Urinary bladder (tissue), 4 donors: ENCODE results near the gene GALK2. TPM values are rescaled to one million over a fixed set of nuclear protein-coding genes. Genes with fewer than 3 reads are reported as not detected.

ENCODE experiments used
- DNase-seq: peaks from one replicate; pipeline ENCODE4 v3.0.0-alpha.2; 2015; ENCODE audit errors: extremely low spot score
- H3K27ac ChIP-seq: one replicate; pipeline ENCODE4 v1.5.1; 2013; ENCODE audit warnings: low read depth, mild to moderate bottlenecking, moderate library complexity
- H3K36me3 ChIP-seq: one replicate; pipeline ENCODE4 v1.6.1; 2013; ENCODE audit warnings: mild to moderate bottlenecking, moderate library complexity; ENCODE audit not compliant: insufficient read depth
- H3K4me1 ChIP-seq: one replicate; pipeline ENCODE4 v1.6.1; 2013; ENCODE audit warnings: mild to moderate bottlenecking, moderate library complexity; ENCODE audit not compliant: insufficient read depth
- H3K4me3 ChIP-seq: one replicate; pipeline ENCODE4 v1.5.1; 2013; ENCODE audit warnings: low read depth, low read length
- WGBS: extraction: QIAGEN DNeasy Blood & Tissue Kit; methylation state at CpG from one replicate; pipeline ENCODE4 v1.1.7; 2013; 5-methylcytosine and 5-hydroxymethylcytosine counted together
- polyA plus RNA-seq: library from polyadenylated mRNA; stranded (reverse); fragments of 200-250 nt; gene quantifications from one replicate; pipeline ENCODE4 v1.2.3, GENCODE V29; 2013
- total RNA-seq: library from RNA; depleted of rRNA; stranded (reverse); fragments of >200 nt; gene quantifications from one replicate; pipeline ENCODE4 v1.2.3, GENCODE V29; 2014
- donor health status: healthy with polysubstance abuse.
- donor health status: healthy.

GALK2 gene
- total and polyA plus RNA-seq, 2 donors: 22.2 to 49.8 TPM

DNA sequence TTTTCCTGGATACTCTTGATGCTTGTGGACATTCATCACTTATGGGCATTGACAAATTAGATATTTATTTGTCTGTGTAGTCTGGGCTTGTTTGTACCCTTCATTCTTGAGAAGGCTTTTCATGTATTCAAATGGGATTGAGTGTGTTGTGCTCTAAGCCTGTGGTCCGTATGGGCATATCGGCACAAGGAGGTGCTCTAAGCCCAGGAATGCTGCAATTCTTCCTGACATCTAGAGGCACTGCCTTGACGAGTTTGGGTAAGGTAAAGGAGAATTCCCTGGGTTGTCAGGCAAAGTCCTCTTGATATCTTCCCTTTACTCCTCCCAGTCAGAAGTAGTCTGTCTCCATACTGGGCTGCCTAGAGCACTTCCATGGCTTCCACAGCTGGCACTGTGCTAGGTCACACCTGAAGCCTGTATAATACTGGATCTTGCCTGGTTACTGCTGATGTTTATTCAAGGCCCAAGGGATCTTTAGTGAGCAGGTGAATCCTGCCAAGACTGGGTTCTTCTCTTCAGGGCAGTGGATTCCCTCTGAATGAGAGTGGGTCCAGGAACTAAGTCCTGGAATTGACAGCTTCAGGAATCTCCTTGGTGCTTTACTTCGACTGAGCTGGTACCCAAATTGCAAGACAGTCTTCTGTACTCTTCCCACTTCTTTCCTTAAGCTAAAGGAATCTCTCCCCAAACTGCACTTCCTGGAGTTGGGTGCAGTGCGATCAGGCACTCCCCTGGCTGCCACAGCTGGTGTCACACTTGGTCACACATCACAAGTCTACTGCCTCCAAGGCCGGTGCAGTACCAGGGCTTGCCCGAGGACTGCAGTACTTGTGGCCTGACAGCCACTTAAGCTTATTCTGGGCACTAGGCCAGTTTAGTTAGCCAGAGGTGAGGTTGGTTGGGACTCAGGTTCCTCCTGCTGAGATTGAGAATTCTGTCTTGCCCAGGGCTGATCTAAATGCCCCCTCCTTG, 46.0 kb downstream of the GALK2 start:
- no peak for DNase-seq
- Histone ChIP-seq H3K27ac (no peak overlapping the region), H3K36me3 (no peaks in the 10 kb centered on the region), H3K4me3 (no peak overlapping the region), H3K4me1 (no peaks in the 10 kb centered on the region)
- 87% methylated on average over 7 of the region's 7 CpGs for WGBS

DNA sequence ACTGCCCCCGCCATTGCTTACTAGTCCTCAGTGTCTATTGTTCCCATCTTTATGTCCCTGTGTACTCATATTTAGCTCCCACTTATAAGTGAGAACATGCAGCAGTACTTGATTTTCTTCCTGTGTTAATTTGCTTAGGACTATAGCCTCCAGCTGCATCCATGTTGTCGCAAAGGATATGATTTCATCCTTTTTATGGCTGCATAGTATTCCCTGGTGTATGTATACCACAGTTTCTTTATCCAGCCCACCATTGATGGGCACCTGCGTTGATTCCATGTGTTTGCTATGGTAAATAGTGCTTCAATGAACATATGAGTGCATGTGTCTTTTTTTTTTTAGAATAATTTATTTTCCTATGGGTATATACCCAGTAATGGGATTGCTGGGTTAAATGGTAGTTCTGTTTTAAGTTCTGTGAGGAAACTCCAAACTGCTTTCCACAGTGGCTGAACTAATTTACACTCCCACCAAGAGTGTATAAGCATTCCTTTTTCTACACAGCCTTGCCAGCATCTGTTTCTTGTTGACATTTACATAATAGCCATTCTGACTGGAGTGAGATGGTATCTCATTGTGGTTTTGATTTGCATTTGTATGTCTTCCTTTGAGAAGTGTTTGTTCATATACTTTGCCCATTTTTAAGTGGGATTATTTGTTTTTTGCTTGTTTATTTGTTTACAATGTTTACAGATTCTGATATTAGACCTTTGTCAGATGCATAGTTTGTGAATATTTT, 53.7 kb downstream of the GALK2 start:
- Histone ChIP-seq H3K36me3 (peaks cover 4% of the 10 kb centered on the region), H3K4me3 (no peak overlapping the region), H3K27ac (no peak overlapping the region), H3K4me1 (no peaks in the 10 kb centered on the region)
- 63% methylated on average over 3 of the region's 3 CpGs for WGBS
- no peak for DNase-seq

GRCh38 chr15:49225572-49226281, 55.7 kb downstream of the GALK2 start:
- DNase-seq: no peak
- H3K4me1 ChIP-seq: no peaks in the 10 kb centered on the region
- peaks cover 4% of the 10 kb centered on the region for H3K36me3 ChIP-seq
- no peak overlapping the region for H3K27ac ChIP-seq
- H3K4me3 ChIP-seq: no peak overlapping the region
- WGBS: 92% methylated on average over 3 of the region's 3 CpGs

GRCh38 chr15:49227602-49228001, 57.6 kb downstream of the GALK2 start:
- Histone ChIP-seq H3K36me3 (peaks cover 6% of the 10 kb centered on the region), H3K4me1 (peaks cover 2% of the 10 kb centered on the region), H3K27ac (no peak overlapping the region), H3K4me3 (no peak overlapping the region)
- DNase-seq: no peak

GRCh38 chr15:49229922-49230321, 59.9 kb downstream of the GALK2 start:
- no peak for DNase-seq
- 98% methylated on average over 5 of the region's 5 CpGs for WGBS
- Histone ChIP-seq H3K36me3 (peaks cover 6% of the 10 kb centered on the region), H3K4me3 (no peak overlapping the region), H3K4me1 (peaks cover 2% of the 10 kb centered on the region), H3K27ac (no peak overlapping the region)

DNA sequence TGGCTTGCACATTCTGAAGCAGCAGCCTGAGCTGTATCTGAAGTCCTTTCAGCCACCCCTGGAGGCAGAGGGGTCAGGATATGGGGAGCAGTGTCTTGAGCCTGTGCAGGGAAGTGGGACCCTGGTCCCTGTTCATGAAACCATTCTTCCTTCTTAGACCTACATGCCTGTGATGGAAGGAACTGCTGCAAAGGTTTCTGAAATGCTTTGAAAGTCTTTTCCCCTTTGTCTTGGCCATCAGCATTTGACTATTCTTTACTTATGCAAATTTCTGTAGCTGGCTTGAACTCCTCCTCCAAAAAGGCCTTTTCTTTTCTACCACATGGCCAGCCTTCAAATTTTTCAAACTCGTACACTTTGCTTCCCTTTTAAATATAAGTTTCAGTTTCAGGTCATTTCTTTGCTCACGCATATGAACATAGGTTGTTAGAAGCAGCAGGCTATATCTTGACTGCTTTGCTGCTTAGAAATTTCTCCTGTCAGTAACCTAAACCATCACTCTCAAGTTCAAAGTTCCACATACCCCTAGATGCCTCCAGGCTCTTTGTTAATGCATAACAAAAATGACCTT, 62.3 kb downstream of the GALK2 start:
- WGBS: 96% methylated on average over 2 of the region's 2 CpGs
- DNase-seq: no peak
- Histone ChIP-seq H3K36me3 (peaks cover 4% of the 10 kb centered on the region), H3K4me3 (no peak overlapping the region), H3K27ac (no peak overlapping the region), H3K4me1 (peaks cover 2% of the 10 kb centered on the region)

- H3K36me3 ChIP-seq: peaks cover 2% of the 10 kb centered on the region
- peaks cover 2% of the 10 kb centered on the region for H3K4me1 ChIP-seq
- H3K27ac ChIP-seq: no peak overlapping the region
- no peak overlapping the region for H3K4me3 ChIP-seq
- DNase-seq: peak; percentile 74
- WGBS: 21% methylated on average over 3 of the region's 3 CpGs
Measured at GRCh38 chr15:49235446-49236124, 65.5 kb downstream of the GALK2 start.

- DNase-seq: no peak
- Histone ChIP-seq H3K27ac (no peak overlapping the region), H3K36me3 (no peaks in the 10 kb centered on the region), H3K4me3 (no peak overlapping the region), H3K4me1 (no peaks in the 10 kb centered on the region)
Measured at GRCh38 chr15:49236869-49237268, 66.8 kb downstream of the GALK2 start.

DNA sequence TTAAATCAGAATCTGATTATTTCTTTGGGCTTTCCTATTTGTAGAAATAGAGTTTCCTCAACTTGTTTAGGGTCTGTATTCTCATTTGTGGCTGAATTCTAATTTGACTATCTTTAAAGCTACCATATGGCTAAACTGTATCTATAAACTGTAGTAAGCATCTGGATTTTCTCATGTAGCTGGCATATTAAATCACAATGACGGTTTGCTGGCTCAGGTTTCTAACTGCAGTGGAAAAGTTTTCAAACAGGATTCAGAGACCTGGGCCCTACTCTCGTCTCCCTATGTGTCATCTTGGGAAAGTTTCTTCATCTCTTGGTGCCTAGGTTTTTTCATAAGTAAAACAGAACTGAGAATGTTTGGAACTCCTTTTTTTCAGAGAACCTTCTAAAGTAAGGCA, 68.3 kb downstream of the GALK2 start:
- no peaks in the 10 kb centered on the region for H3K4me1 ChIP-seq

DNA sequence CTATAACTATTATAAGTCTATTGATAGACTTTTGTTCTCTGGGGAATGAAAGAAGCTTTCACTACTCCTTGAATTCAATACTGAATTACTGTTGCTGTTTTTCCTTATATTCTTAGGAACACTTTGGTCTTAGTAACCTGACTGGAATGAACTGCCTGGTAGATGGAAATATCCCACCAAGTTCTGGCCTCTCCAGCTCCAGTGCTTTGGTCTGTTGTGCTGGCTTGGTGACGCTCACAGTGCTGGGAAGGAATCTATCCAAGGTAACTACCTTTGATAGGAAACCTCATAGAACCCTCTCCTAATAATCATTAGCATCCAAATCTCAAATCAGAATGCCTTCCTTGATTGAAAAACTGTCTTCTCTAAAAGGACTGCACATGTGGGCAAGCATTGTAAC, 69.1 kb downstream of the GALK2 start:
- no peak for DNase-seq
- Histone ChIP-seq H3K36me3 (no peaks in the 10 kb centered on the region), H3K4me3 (no peak overlapping the region), H3K4me1 (no peaks in the 10 kb centered on the region), H3K27ac (no peak overlapping the region)
- WGBS: 92% methylated on average over 1 of the region's 1 CpG

More for the DNA sequence above, 68.3 kb downstream of the GALK2 start:
- Histone ChIP-seq H3K4me3 (no peak overlapping the region), H3K36me3 (no peaks in the 10 kb centered on the region), H3K27ac (no peak overlapping the region)
- 23% methylated on average over 2 of the region's 2 CpGs for WGBS
- peak; percentile 79 for DNase-seq

GRCh38 chr15:49242820-49243219, 72.8 kb downstream of the GALK2 start:
- 46% methylated on average over 2 of the region's 2 CpGs for WGBS

DNA sequence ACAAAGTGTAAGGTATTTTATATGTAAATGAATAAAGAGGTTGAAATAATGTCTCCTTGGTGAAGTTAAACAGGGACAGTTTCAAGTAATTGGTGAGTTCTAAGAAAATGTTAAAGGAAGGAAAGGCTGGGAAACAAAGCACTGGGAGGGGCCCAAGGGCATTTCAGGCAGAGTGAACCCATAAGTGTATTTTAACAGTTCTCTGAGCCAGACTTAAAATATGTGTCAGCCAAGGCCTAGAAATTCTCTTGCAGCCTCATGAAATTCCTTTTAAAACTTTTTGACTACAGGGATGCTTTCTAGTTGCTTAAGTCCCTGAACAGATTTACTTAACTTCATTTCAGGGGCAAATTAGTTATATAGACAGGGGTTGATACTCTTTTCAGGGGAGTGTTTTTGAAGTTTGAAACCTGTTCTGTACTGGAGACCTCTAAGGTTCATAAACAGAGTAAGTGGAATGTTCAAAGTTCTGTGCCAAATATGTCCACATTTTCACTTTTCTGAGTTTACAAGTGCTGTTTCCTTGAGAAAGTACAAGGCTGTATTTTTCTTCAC, 77.6 kb downstream of the GALK2 start:
- H3K27ac ChIP-seq: no peak overlapping the region
- no peak overlapping the region for H3K4me3 ChIP-seq
- no peaks in the 10 kb centered on the region for H3K36me3 ChIP-seq
- no peaks in the 10 kb centered on the region for H3K4me1 ChIP-seq
- no peak for DNase-seq

More at GRCh38 chr15:49242820-49243219, 72.8 kb downstream of the GALK2 start:
- no peak overlapping the region for H3K27ac ChIP-seq
- no peak for DNase-seq
- H3K4me3 ChIP-seq: no peak overlapping the region
- no peaks in the 10 kb centered on the region for H3K36me3 ChIP-seq
- H3K4me1 ChIP-seq: no peaks in the 10 kb centered on the region

DNA sequence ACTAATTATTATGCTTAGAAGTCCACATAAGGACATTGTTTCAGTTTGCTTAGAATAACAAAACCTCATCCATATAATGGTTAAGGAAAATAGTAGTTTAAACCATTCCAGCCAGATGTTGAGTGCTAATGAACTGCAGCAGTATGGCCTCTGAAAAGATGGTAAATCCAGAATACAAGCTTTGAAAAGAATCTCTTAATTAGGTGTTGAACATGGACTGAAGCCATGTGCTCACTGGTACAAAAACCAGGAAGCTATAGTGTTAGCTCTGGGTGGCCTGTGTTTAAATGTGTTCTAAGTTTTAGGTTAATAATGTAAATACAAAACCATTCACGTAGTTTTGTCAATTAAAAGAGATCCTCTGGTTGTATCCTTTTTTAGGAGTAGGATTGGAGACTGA, 78.2 kb downstream of the GALK2 start:
- no peaks in the 10 kb centered on the region for H3K4me1 ChIP-seq
- H3K36me3 ChIP-seq: no peaks in the 10 kb centered on the region
- no peak overlapping the region for H3K27ac ChIP-seq
- no peak overlapping the region for H3K4me3 ChIP-seq
- DNase-seq: no peak
- 71% methylated on average over 1 of the region's 1 CpG for WGBS
